K562 (cell line): ENCODE results near the gene PPP6C. TPM values are rescaled to one million over a fixed set of nuclear protein-coding genes. Genes with fewer than 3 reads are reported as not detected.

Experiments
- CCNT2 ChIP-seq: IDR thresholded peaks from 2 replicates; pipeline ENCODE4 v1.6.1; 2011; ENCODE audit warnings: borderline replicate concordance, low read depth, mild to moderate bottlenecking, moderate library complexity, mixed read lengths, low read length; ENCODE audit not compliant: insufficient read length; ENCODE audit errors: extremely low read depth
- GABPB2 ChIP-seq: fragments of 250-450 bp; sonication (Bioruptor Pico); conservative IDR thresholded peaks from 2 replicates; pipeline ENCODE4 v1.5.1; 2021; ENCODE audit warnings: mild to moderate bottlenecking
- HCFC1 ChIP-seq: IDR thresholded peaks from 2 replicates; pipeline ENCODE4 v1.6.1; 2012; ENCODE audit warnings: low read depth, low read length, improper control_type of control experiment
- JUND ChIP-seq, 2 experiments: IDR thresholded peaks; 2 replicates in 1 of 2; 3 replicates in 1 of 2; pipeline ENCODE4 v1.6.1; 2011; ENCODE audit warnings: borderline replicate concordance in 2 of 2, low read depth in 2 of 2, low read length in 2 of 2, improper control_type of control experiment in 1 of 2, missing biosample characterization in 1 of 2, missing genetic modification characterization in 1 of 2, missing genetic modification reagents in 1 of 2
- MCM2 ChIP-seq: fragments of 450-650 bp; IDR thresholded peaks from 2 replicates; pipeline ENCODE4 v1.6.1; 2017; ENCODE audit warnings: low read depth, mild to moderate bottlenecking
- PHB2 ChIP-seq: fragments of 450-650 bp; IDR thresholded peaks from 2 replicates; pipeline ENCODE4 v1.6.1; 2017; ENCODE audit warnings: low read depth
- PTTG1 ChIP-seq: fragments of 450-650 bp; IDR thresholded peaks from 2 replicates; pipeline ENCODE4 v1.6.1; 2016; ENCODE audit warnings: low read depth, mild to moderate bottlenecking, missing genetic modification characterization, missing compliant biosample characterization
- RFX5 ChIP-seq: IDR thresholded peaks from 2 replicates; pipeline ENCODE4 v1.6.1; 2011; ENCODE audit warnings: low read depth, mild to moderate bottlenecking, improper control_type of control experiment, low read length
- SMARCA5 ChIP-seq: fragments of 450-650 bp; IDR thresholded peaks from 2 replicates; pipeline ENCODE4 v1.6.1; 2016
- TBP ChIP-seq: optimal IDR thresholded peaks from 2 replicates; pipeline ENCODE3; 2011; ENCODE audit warnings: low read depth, low read length, improper control_type of control experiment
- TFAM ChIP-seq: fragments of 250-450 bp; sonication (Bioruptor Pico); conservative IDR thresholded peaks from 2 replicates; pipeline ENCODE4 v1.5.0; 2021; ENCODE audit warnings: mild to moderate bottlenecking, moderate library complexity
- TSC22D4 ChIP-seq: fragments of 450-650 bp; IDR thresholded peaks from 2 replicates; pipeline ENCODE4 v1.6.1; 2016; ENCODE audit warnings: missing genetic modification characterization, missing biosample characterization, control low read depth
- ZNF77 ChIP-seq: fragments of 250-450 bp; sonication (Bioruptor Pico); IDR thresholded peaks from 2 replicates; pipeline ENCODE4 v1.5.0; 2020
- ZNF778 ChIP-seq: fragments of 450-650 bp; formaldehyde crosslinking; IDR thresholded peaks from 2 replicates; pipeline ENCODE4 v1.4.0; 2020; ENCODE audit warnings: mild to moderate bottlenecking, moderate library complexity
- polyA plus RNA-seq, 8 experiments: library from polyadenylated mRNA; depleted of rRNA in 4 of 8; stranded (reverse) in 5 of 8; unstranded in 3 of 8; fragments of >200 nt; fragmentation: Nextera tagmentation in 2 of 8; fragmentation: Illumina TruSeq in 1 of 8; extraction: Ambion mirVana in 2 of 8; extraction: Trizol in 1 of 8; gene quantifications; 2 replicates each; pipeline versions ENCODE4 v1.2.1 to v1.2.3, GENCODE V29; 2011 to 2014; ENCODE audit warnings: inconsistent platforms in 1 of 8, missing spikeins in 1 of 8
- total RNA-seq, 7 experiments: library from RNA; depleted of rRNA in 6 of 7; stranded (reverse); fragments of >200 nt in 6 of 7; fragmentation: Illumina TruSeq in 2 of 7; extraction: Trizol in 2 of 7; gene quantifications; 2 replicates each; pipeline versions ENCODE4 v1.2.1 to v1.2.3, GENCODE V29; 2011 to 2021; ENCODE audit warnings: low replicate concordance in 1 of 7
- TF ChIP-seq, protein P1 (sequence below): fragments of 250-450 bp; sonication (Bioruptor Pico); IDR thresholded peaks from 2 replicates; pipeline ENCODE4 v1.8.0; 2021; ENCODE audit warnings: borderline replicate concordance, mild to moderate bottlenecking, moderate library complexity; ENCODE audit not compliant: poor library complexity, severe bottlenecking
- TF ChIP-seq, protein P2 (sequence below): fragments of 250-450 bp; sonication (Bioruptor Pico); IDR thresholded peaks from 2 replicates; pipeline ENCODE4 v1.4.0; 2020; ENCODE audit warnings: mild to moderate bottlenecking, moderate library complexity
- TF ChIP-seq, protein P3 (sequence below): IDR thresholded peaks from 2 replicates; pipeline ENCODE4 v1.6.1; 2011; ENCODE audit not compliant: insufficient read length; ENCODE audit errors: extremely low read depth
- TF ChIP-seq, protein P4 (sequence below): fragments of 450-650 bp; IDR thresholded peaks from 2 replicates; pipeline ENCODE4 v1.6.1; 2016; ENCODE audit warnings: mild to moderate bottlenecking
- TF ChIP-seq, protein P5 (sequence below): sonication (generic); formaldehyde crosslinking; IDR thresholded peaks from 2 replicates; pipeline ENCODE4 v1.8.0; 2022; ENCODE audit warnings: missing genetic modification reagents, mild to moderate bottlenecking, moderate library complexity, borderline replicate concordance
- TF ChIP-seq, protein P6 (sequence below): fragments of 450-650 bp; conservative IDR thresholded peaks from 2 replicates; pipeline ENCODE4 v1.6.1; 2016; ENCODE audit warnings: missing genetic modification characterization, low read depth, mild to moderate bottlenecking, control low read depth, missing compliant biosample characterization

PPP6C gene
- total and polyA plus RNA-seq, 9 of the 15 experiments (the other 6 are each of a cell fraction or from before 2014, with no cell fraction given), result 18.8 to 44.8 (median 38.3) TPM

DNA sequence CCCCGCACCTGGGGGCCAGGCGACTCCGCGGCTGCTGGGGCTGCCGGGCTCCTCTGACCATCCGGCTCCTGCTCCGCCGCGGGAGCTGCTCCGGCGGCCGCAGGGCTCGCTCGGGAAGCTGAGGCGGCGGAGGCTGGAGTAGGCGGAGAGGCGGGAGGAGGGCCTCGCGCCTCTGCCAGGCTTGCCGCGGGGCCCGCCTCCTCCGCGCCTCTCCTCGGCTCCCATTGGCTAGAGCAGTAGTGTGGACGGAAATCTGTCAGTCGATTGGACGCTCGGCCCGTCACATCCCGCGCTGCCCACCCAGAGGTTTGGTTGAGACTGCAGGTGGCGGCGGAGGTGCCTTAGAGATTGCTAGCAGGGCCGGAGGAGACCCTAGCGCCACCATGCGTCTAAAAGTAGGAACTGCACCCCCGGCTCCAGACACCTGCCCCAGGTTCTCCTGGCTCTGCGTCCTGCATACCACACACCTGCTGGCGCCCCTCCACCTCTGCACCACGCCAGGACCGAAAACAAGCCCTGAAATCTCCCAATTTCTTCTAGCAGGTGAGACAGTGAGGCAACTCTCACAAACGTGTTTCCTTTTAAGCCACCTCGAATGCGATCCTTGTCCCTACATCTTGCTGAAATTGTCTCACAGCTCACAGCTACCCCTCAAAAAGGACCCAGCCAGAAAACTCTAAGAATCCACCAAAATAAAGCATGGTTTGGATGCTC is 46.1 kb downstream of the PPP6C start, which contains the start of gene SCAI (continued):
- peak; percentile 60 for TF ChIP-seq CCNT2
- TF ChIP-seq PHB2, result no peak
- no peak for TF ChIP-seq GABPB2 (CRISPR knock-in tag)
- TF ChIP-seq, protein P1, sequence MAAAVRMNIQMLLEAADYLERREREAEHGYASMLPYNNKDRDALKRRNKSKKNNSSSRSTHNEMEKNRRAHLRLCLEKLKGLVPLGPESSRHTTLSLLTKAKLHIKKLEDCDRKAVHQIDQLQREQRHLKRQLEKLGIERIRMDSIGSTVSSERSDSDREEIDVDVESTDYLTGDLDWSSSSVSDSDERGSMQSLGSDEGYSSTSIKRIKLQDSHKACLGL (CRISPR knock-in tag), result no peak
- TF ChIP-seq TFAM (CRISPR knock-in tag), result no peak
- TF ChIP-seq HCFC1, result peak; percentile 58
- TF ChIP-seq, protein P2, sequence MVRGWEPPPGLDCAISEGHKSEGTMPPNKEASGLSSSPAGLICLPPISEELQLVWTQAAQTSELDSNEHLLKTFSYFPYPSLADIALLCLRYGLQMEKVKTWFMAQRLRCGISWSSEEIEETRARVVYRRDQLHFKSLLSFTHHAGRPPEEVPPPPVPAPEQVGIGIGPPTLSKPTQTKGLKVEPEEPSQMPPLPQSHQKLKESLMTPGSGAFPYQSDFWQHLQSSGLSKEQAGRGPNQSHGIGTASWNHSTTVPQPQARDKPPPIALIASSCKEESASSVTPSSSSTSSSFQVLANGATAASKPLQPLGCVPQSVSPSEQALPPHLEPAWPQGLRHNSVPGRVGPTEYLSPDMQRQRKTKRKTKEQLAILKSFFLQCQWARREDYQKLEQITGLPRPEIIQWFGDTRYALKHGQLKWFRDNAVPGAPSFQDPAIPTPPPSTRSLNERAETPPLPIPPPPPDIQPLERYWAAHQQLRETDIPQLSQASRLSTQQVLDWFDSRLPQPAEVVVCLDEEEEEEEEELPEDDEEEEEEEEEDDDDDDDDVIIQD, result no peak
- TF ChIP-seq RFX5, result no peak
- no peak for TF ChIP-seq SMARCA5
- TF ChIP-seq PTTG1, result no peak
- TF ChIP-seq, protein P3, sequence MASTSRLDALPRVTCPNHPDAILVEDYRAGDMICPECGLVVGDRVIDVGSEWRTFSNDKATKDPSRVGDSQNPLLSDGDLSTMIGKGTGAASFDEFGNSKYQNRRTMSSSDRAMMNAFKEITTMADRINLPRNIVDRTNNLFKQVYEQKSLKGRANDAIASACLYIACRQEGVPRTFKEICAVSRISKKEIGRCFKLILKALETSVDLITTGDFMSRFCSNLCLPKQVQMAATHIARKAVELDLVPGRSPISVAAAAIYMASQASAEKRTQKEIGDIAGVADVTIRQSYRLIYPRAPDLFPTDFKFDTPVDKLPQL, result no peak
- no peak for TF ChIP-seq ZNF77 (CRISPR knock-in tag)
- no peak for TF ChIP-seq TSC22D4
- no peak for TF ChIP-seq MCM2
- peak; percentile 38 for TF ChIP-seq JUND (IDR thresholded peaks at IDR 0.05; ENCODE audit: borderline replicate concordance, low read depth, low read length)
- TF ChIP-seq JUND (tag; IDR thresholded peaks at IDR 0.05; ENCODE audit: borderline replicate concordance, low read depth, low read length), result no peak
- TF ChIP-seq, protein P4, sequence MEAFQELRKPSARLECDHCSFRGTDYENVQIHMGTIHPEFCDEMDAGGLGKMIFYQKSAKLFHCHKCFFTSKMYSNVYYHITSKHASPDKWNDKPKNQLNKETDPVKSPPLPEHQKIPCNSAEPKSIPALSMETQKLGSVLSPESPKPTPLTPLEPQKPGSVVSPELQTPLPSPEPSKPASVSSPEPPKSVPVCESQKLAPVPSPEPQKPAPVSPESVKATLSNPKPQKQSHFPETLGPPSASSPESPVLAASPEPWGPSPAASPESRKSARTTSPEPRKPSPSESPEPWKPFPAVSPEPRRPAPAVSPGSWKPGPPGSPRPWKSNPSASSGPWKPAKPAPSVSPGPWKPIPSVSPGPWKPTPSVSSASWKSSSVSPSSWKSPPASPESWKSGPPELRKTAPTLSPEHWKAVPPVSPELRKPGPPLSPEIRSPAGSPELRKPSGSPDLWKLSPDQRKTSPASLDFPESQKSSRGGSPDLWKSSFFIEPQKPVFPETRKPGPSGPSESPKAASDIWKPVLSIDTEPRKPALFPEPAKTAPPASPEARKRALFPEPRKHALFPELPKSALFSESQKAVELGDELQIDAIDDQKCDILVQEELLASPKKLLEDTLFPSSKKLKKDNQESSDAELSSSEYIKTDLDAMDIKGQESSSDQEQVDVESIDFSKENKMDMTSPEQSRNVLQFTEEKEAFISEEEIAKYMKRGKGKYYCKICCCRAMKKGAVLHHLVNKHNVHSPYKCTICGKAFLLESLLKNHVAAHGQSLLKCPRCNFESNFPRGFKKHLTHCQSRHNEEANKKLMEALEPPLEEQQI, result no peak
- TF ChIP-seq, protein P5, sequence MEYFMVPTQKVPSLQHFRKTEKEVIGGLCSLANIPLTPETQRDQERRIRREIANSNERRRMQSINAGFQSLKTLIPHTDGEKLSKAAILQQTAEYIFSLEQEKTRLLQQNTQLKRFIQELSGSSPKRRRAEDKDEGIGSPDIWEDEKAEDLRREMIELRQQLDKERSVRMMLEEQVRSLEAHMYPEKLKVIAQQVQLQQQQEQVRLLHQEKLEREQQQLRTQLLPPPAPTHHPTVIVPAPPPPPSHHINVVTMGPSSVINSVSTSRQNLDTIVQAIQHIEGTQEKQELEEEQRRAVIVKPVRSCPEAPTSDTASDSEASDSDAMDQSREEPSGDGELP (CRISPR knock-in tag), result peak; percentile 85
- no peak for TF ChIP-seq ZNF778 (CRISPR knock-in tag)
- TF ChIP-seq, protein P6, sequence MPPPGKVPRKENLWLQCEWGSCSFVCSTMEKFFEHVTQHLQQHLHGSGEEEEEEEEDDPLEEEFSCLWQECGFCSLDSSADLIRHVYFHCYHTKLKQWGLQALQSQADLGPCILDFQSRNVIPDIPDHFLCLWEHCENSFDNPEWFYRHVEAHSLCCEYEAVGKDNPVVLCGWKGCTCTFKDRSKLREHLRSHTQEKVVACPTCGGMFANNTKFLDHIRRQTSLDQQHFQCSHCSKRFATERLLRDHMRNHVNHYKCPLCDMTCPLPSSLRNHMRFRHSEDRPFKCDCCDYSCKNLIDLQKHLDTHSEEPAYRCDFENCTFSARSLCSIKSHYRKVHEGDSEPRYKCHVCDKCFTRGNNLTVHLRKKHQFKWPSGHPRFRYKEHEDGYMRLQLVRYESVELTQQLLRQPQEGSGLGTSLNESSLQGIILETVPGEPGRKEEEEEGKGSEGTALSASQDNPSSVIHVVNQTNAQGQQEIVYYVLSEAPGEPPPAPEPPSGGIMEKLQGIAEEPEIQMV, result no peak
- peak; percentile 38 for TF ChIP-seq TBP
